HepG2 (cell line): ENCODE measurements around the gene RSBN1L. TPM values are rescaled to one million over a fixed set of nuclear protein-coding genes. Genes with fewer than 3 reads are reported as not detected.

Experiments used
- CAMTA2 ChIP-seq: sonication (generic); formaldehyde crosslinking; IDR thresholded peaks from 2 replicates; pipeline ENCODE4 v1.4.0; 2020; ENCODE audit warnings: mild to moderate bottlenecking, missing genetic modification reagents, borderline replicate concordance
- FUBP1 ChIP-seq: sonication (generic); formaldehyde crosslinking; IDR thresholded peaks from 2 replicates; pipeline ENCODE4 v1.5.1; 2020; ENCODE audit warnings: missing genetic modification reagents, mild to moderate bottlenecking, borderline replicate concordance
- HDAC1 ChIP-seq: sonication (generic); formaldehyde crosslinking; IDR thresholded peaks from 2 replicates; pipeline ENCODE4 v1.5.1; 2020; ENCODE audit warnings: mild to moderate bottlenecking, missing genetic modification reagents
- HES4 ChIP-seq: sonication (generic); formaldehyde crosslinking; IDR thresholded peaks from 2 replicates; pipeline ENCODE4 v1.9.0; 2021; ENCODE audit warnings: mild to moderate bottlenecking, missing genetic modification reagents, borderline replicate concordance
- KDM5B ChIP-seq: sonication (generic); formaldehyde crosslinking; IDR thresholded peaks from 2 replicates; pipeline ENCODE4 v1.4.0; 2020; ENCODE audit warnings: missing genetic modification reagents, mild to moderate bottlenecking, borderline replicate concordance
- MAX ChIP-seq: IDR thresholded peaks from 2 replicates; pipeline ENCODE4 v1.6.1; 2012; ENCODE audit warnings: inconsistent platforms
- MXI1 ChIP-seq: IDR thresholded peaks from 3 replicates; pipeline ENCODE4 v1.6.1; 2012; ENCODE audit warnings: low read depth, low read length, inconsistent platforms, borderline replicate concordance
- POLR2A ChIP-seq, 2 experiments: IDR thresholded peaks; 2 replicates each; pipeline ENCODE4 v1.6.1; 2011; ENCODE audit warnings: low read depth in 2 of 2, low read length in 2 of 2, mild to moderate bottlenecking in 1 of 2, moderate library complexity in 1 of 2; ENCODE audit not compliant: insufficient read depth in 1 of 2
- TCF12 ChIP-seq, 2 experiments: fragments of 450-650 bp in 1 of 2; sonication (generic) in 1 of 2; formaldehyde crosslinking in 1 of 2; IDR thresholded peaks; 2 replicates each; pipeline versions ENCODE4 v1.6.1 to v1.8.0; 2017 to 2022; ENCODE audit warnings: antibody characterized with exemption in 1 of 2, mild to moderate bottlenecking in 1 of 2, missing genetic modification reagents in 1 of 2, moderate library complexity in 1 of 2
- THAP9 ChIP-seq: sonication (generic); formaldehyde crosslinking; IDR thresholded peaks from 2 replicates; pipeline ENCODE4; 2020; ENCODE audit warnings: missing genetic modification reagents, mild to moderate bottlenecking, borderline replicate concordance
- ZBTB37 ChIP-seq: sonication (generic); formaldehyde crosslinking; IDR thresholded peaks from 2 replicates; pipeline ENCODE4 v1.4.0; 2020; ENCODE audit warnings: mild to moderate bottlenecking, missing genetic modification reagents
- ZNF10 ChIP-seq: sonication (generic); formaldehyde crosslinking; IDR thresholded peaks from 2 replicates; pipeline ENCODE4 v1.4.0; 2020; ENCODE audit warnings: mild to moderate bottlenecking, low read depth, missing genetic modification reagents, borderline replicate concordance
- ZNF337 ChIP-seq: sonication (generic); formaldehyde crosslinking; IDR thresholded peaks from 2 replicates; pipeline ENCODE4 v1.5.1; 2020; ENCODE audit warnings: missing genetic modification reagents, low read depth, mild to moderate bottlenecking, borderline replicate concordance
- ZNF605 ChIP-seq: sonication (generic); formaldehyde crosslinking; IDR thresholded peaks from 2 replicates; pipeline ENCODE4 v1.8.0; 2022; ENCODE audit warnings: mild to moderate bottlenecking, missing genetic modification reagents
- ZNF777 ChIP-seq: sonication (generic); formaldehyde crosslinking; IDR thresholded peaks from 2 replicates; pipeline ENCODE4 v1.4.0; 2020; ENCODE audit warnings: missing genetic modification reagents
- ZNF792 ChIP-seq: IDR thresholded peaks from 2 replicates; pipeline ENCODE4 v1.6.1; 2016
- ZNF839 ChIP-seq: sonication (generic); formaldehyde crosslinking; IDR thresholded peaks from 2 replicates; pipeline ENCODE4 v1.4.0; 2020; ENCODE audit warnings: missing genetic modification reagents, mild to moderate bottlenecking, borderline replicate concordance
- polyA plus RNA-seq, 8 experiments: library from polyadenylated mRNA; depleted of rRNA in 3 of 8; stranded (reverse) in 7 of 8; unstranded in 1 of 8; fragments of >200 nt; fragmentation: Illumina TruSeq in 4 of 8; extraction: Trizol in 4 of 8; gene quantifications; 2 replicates each; pipeline versions ENCODE4 v1.2.1 to v1.2.3, GENCODE V29; 2011 to 2016; ENCODE audit warnings: low read depth in 4 of 8, missing spikeins in 1 of 8, mixed read lengths in 1 of 8; ENCODE audit not compliant: insufficient read depth in 1 of 8
- total RNA-seq, 5 experiments: library from RNA; depleted of rRNA; stranded (reverse); fragments of >200 nt; fragmentation: Illumina TruSeq; extraction: Trizol; gene quantifications; 2 replicates each; pipeline ENCODE4 v1.2.3, GENCODE V29; 2016; ENCODE audit warnings: low read depth in 1 of 5

RSBN1L gene
- total and polyA plus RNA-seq, 2 of the 13 experiments (the other 11 are each of a cell fraction or from before 2014, with no cell fraction given) = 7.7 to 21.3 TPM

- TF ChIP-seq TCF12 (IDR thresholded peaks at IDR 0.05) = no peak
- 0 out of 2 replicates have a peak, but pooled peaks have one; percentile 8 for TF ChIP-seq TCF12 (CRISPR knock-in tag; IDR thresholded peaks at IDR 0.05)
- peak; percentile 60; the same call in 1 of the 2 replicates for TF ChIP-seq KDM5B
- no peak for TF ChIP-seq ZNF337 (CRISPR knock-in tag)
- TF ChIP-seq ZBTB37 (CRISPR knock-in tag) = no peak
- peak; percentile 28; the same call in 1 of the 3 replicates for TF ChIP-seq MXI1
- TF ChIP-seq ZNF792 (CRISPR knock-in tag) = no peak
- TF ChIP-seq CAMTA2 (CRISPR knock-in tag) = 0 out of 2 replicates have a peak, but pooled peaks have one; percentile 20
- TF ChIP-seq ZNF605 (CRISPR knock-in tag) = peak; percentile 52; the same call in 1 of the 2 replicates
- 0 out of 2 replicates have a peak, but pooled peaks have one; percentile 28 for TF ChIP-seq ZNF839 (CRISPR knock-in tag)
- peak; percentile 46; the same call in 1 of the 2 replicates for TF ChIP-seq MAX
- TF ChIP-seq HES4 (CRISPR knock-in tag) = 0 out of 2 replicates have a peak, but pooled peaks have one; percentile 43
- peak; percentile 62; the same call in 1 of the 2 replicates for TF ChIP-seq THAP9 (CRISPR knock-in tag)
- TF ChIP-seq ZNF10 (CRISPR knock-in tag) = 0 out of 2 replicates have a peak, but pooled peaks have one; percentile 63
- peak; percentile 78 for TF ChIP-seq HDAC1 (CRISPR knock-in tag)
- 0 out of 4 replicates have a peak, but pooled peaks of 1 of the 2 experiments have one; percentile 4 for TF ChIP-seq POLR2A (IDR thresholded peaks at IDR 0.05; ENCODE audit: insufficient read depth in 1 of 2, low read depth in 2 of 2, low read length in 2 of 2)
- TF ChIP-seq ZNF777 = peak; percentile 80
- no peak for TF ChIP-seq FUBP1 (CRISPR knock-in tag)
These were observed 101.6 kb downstream of the RSBN1L start (continued) for GRCh38 chr7:77797734-77798393.
